HG03064 (cell line): ENCODE results near the gene PIK3C2G.

Source experiments
- ATAC-seq: cut with Tn5 transposase; IDR thresholded peaks from one replicate; pipeline ENCODE4 v1.9.1; 2021; ENCODE audit warnings: low read depth; ENCODE audit not compliant: unreplicated experiment

PIK3C2G gene

GRCh38 chr12:18340786-18341185 is 79.5 kb downstream of the PIK3C2G start:
- no peak for ATAC-seq

- no peak for ATAC-seq
Measured at GRCh38 chr12:18343708-18344107, 82.4 kb downstream of the PIK3C2G start.

- ATAC-seq, result no peak
Measured at GRCh38 chr12:18345021-18345735, 83.9 kb downstream of the PIK3C2G start.

GRCh38 chr12:18352312-18352711 is 91.0 kb downstream of the PIK3C2G start:
- ATAC-seq, result no peak

- no peak for ATAC-seq
Measured at GRCh38 chr12:18355429-18355828, 94.1 kb downstream of the PIK3C2G start.

- ATAC-seq, result no peak
Measured at GRCh38 chr12:18358077-18358476, 96.8 kb downstream of the PIK3C2G start.

- ATAC-seq, result no peak
Measured at GRCh38 chr12:18358930-18359329, 97.6 kb downstream of the PIK3C2G start.

- ATAC-seq, result no peak
Measured at GRCh38 chr12:18361433-18361832, 100.1 kb downstream of the PIK3C2G start.

- ATAC-seq, result no peak
Measured at GRCh38 chr12:18363321-18363720, 102.0 kb downstream of the PIK3C2G start.

- no peak for ATAC-seq
Measured at GRCh38 chr12:18368594-18368993, 107.3 kb downstream of the PIK3C2G start.

GRCh38 chr12:18373181-18373580 is 111.9 kb downstream of the PIK3C2G start:
- ATAC-seq, result no peak

GRCh38 chr12:18375131-18375530 is 113.8 kb downstream of the PIK3C2G start:
- no peak for ATAC-seq

- no peak for ATAC-seq
Measured at GRCh38 chr12:18375583-18375982, 114.3 kb downstream of the PIK3C2G start.

GRCh38 chr12:18382236-18382885 is 121.0 kb downstream of the PIK3C2G start:
- ATAC-seq, result no peak

GRCh38 chr12:18383203-18383602 is 121.9 kb downstream of the PIK3C2G start:
- ATAC-seq, result no peak

GRCh38 chr12:18387706-18388105 is 126.4 kb downstream of the PIK3C2G start:
- no peak for ATAC-seq

GRCh38 chr12:18389820-18390219 is 128.5 kb downstream of the PIK3C2G start:
- ATAC-seq, result no peak

GRCh38 chr12:18391151-18391550 is 129.8 kb downstream of the PIK3C2G start:
- no peak for ATAC-seq

- no peak for ATAC-seq
Measured at GRCh38 chr12:18394742-18395141, 133.4 kb downstream of the PIK3C2G start.

- ATAC-seq, result no peak
Measured at GRCh38 chr12:18400186-18400585, 138.9 kb downstream of the PIK3C2G start.

- ATAC-seq, result no peak
Measured at GRCh38 chr12:18402872-18403611, 141.7 kb downstream of the PIK3C2G start.

- no peak for ATAC-seq
Measured at GRCh38 chr12:18411453-18411852, 150.1 kb downstream of the PIK3C2G start.
